HG03571 (cell line): ENCODE measurements around the gene FGF13.

Experiments
- ATAC-seq: cut with Tn5 transposase; IDR thresholded peaks from one replicate; pipeline ENCODE4 v1.9.1; 2021; ENCODE audit not compliant: unreplicated experiment

Gene FGF13

DNA sequence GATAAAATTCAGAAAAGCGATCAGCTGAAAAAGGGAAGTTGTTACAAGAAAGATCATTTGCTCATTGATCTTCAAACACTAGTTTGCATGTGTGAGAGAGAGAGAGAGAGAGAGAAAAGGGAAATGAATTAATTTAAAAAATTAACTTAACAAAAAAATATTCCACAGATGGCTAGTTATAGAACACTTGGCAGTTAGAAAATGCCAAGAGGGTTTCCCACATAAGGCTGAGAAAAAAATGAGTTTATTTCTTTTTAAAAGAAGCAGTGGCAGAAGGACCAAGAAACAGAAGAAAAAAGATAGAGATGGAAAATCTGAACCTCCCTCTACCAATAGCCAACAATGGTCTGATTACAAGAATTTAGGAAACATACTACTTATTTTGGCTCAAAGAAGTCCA, 47.1 kb downstream of the FGF13 start:
- no peak for ATAC-seq

DNA sequence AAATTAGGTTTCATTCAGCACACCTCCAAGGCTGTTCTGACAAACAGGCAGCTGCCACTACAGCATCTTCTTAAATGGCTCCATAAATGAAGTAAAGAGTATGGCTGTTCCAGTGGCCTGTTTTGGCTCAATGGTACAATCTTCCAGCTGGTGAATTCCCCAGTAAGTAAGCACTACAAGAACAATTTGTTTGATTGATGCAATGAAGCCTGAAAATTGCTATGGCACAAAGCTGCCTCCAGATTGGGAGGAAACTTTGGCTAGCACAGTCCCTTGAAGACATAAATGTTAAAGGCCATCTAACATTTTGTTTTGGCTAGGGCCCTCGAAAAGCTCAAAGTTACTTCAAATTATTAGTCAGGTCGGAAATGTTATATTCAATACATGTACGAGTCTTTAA, 47.5 kb downstream of the FGF13 start:
- ATAC-seq: no peak

DNA sequence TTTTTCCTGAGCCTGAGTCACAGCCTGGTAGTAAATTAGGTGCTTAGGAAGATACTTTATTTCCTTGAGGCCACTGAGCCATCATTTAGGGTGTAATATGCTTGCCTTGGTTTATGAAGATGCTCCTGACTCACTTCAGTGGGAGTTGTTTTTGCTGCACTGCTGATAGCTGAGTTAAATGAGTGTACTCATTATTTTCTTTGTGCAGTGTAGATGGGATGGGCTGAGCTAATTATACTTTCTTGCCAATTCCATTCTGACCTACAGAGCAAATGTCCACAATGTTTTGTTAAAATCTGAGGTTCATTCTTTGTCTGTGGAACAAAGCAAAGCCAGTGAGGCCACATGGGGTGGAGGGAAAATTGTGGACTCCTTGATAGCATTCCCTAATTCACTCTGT, 60.0 kb downstream of the FGF13 start:
- ATAC-seq: no peak

DNA sequence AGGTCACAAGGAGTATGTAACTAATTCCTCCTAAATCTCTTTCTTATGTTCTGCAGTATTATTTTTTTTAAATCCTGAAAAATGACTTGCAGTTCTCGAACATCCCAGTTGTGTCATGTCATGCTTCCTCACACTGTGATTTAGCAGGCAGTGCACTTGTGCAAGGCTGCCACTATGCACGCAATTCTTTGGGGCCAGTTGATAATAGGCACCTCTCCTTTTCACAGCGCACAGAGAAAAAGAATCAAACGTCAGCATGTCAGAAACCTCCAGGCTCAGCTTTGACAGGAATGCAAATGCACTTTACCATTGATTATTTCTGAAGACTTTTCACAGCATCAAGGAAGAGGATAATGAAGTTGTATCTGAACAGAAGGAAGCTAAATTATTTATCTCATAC, 62.9 kb downstream of the FGF13 start:
- no peak for ATAC-seq

DNA sequence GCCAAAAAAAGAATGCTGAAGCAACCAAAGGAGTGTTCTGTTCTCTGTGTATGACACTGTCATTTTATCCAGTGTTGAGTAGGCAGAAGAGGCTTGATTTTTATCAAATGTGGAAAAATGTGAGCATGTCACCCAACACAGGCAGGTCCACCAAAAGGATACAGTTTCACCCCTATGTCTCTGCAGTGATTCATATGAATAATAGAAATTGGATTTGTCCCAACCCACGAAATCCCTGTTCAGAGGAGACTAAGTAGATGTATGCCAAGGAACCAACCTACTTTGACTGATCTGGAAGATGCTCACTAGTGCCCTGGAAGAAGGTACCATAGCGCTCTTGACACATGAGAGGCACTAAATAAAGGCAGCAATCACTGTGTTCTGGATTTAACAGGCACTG, 72.5 kb downstream of the FGF13 start:
- ATAC-seq: no peak
